HG02759 (cell line): ENCODE data around the gene LIX1.
"Not testable (repeated sequence)": the region's sequence is repeated elsewhere in the genome, so short reads cannot be mapped to it uniquely, and the experiment has no call there.

Experiments used
- ATAC-seq: cut with Tn5 transposase; IDR thresholded peaks from one replicate; pipeline ENCODE4 v1.9.1; 2021; ENCODE audit warnings: mild to moderate bottlenecking, moderate library complexity; ENCODE audit not compliant: unreplicated experiment

The LIX1 gene

GRCh38 chr5:97142521-97143254 is at the start of gene LIX1:
TSS of gene LIX1 (minus strand) at chr5:97142611. CDS start at chr5:97142576, 35 bp downstream.
- ATAC-seq = peak; percentile 92

GRCh38 chr5:97191893-97192292 is 49.5 kb upstream of the LIX1 start:
- ATAC-seq = no peak

GRCh38 chr5:97189523-97189922 is 47.1 kb upstream of the LIX1 start:
- ATAC-seq = not testable (repeated sequence)

GRCh38 chr5:97183930-97184213 is 41.5 kb upstream of the LIX1 start:
- no peak for ATAC-seq

DNA sequence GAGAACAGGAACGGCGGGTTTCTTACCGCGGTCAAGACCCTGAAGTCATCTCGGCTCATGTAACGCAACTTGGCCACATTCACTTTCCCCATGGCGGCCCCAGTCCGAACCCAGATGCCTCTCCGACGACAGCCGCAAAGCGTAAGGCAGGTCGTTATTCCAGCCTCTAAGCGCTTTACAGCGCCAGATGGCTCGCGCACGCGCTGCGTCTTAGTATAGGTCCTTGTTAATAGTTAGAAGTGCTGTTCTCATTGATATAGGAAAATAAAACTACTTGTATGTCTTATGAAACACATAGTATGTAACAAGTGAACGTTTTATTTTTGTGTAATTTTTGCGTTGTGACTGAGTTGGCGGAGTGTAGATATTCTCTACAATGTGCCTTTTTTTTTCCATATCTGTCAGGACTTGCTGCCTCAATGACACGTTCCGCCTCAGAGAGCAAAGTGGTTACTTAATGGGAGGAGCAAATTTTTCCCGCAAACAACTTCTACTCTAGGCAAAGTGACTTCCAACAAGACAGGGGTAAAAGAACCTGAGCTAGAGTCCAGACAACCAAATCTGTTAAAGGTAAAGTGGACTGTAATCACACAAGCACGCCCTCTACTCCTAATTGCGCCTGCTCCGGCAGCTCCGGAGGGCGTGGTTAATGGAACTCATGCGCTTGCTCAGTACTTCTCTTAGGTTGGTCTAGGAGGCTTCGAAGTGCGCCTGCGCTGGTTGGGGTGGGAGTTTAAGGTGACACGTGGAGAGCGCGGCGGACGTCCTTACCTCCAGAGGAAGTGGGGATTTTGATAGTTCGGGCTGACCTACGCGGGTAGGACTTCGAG is 40.9 kb upstream of the LIX1 start, which contains the start of gene RIOK2:
Gene RIOK2 (minus strand): TSS at position 148 of the 830 bp plus-strand sequence. CDS start 56 bp downstream, at position 92.
- ATAC-seq = peak; percentile 92

DNA sequence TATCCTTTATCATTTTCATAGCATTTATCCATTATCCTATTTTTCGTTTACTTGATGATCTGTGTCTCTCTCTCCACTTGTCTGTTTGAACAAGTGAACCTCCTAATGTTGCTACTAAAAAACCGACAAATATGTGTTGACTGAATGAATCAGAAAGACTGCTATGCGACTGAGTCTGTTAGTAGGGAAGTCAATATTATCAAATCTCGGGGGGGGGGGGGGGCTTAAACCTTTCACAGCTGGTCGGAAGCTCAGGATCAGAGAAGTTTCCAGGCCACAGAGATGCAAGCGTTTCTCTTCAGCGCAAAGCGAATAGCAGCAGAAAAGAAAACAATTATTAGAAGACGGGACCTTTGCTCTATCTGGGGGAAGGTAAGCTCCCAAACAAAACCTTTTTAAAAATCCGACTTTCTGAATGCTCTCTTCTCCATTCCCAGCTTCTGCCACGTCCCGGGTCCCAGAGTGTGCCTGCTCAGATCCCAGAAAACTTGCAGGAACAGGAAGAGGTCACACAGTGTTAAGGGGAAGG is 40.2 kb upstream of the LIX1 start:
- ATAC-seq = no peak

DNA sequence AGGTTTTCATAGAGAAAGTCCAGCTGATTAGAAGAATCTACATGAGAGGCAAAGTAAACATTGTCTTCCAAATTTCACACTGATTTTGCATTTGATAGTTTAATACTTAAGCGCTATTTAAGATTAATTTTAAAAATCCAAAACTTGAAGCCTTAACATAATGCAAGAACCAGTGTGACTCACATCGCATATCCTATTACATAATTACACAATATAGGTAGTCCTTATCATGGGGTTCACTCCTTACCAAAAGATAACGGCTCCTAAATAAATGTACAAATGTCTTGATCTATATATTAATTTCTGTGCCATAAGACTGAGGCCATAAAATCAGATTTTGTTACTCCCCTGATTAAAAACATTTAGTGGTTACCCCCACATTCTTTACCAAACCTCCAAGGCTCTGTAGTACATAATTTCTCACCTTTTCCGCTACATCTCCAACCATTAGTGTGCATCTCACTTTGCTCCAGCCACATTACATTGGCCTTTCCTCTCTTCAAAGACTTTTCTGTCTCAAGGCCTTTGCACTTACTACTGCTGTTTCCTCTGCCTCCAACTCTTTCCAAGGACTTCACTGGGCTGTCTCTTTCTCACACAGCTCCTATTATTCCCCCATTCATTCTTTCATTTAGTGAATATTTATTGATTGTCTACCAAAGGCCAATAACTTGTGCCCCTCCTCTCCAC is 39.6 kb upstream of the LIX1 start:
- no peak for ATAC-seq

GRCh38 chr5:97179457-97179856 is 37.0 kb upstream of the LIX1 start:
- not testable (repeated sequence) for ATAC-seq

- no peak for ATAC-seq
Observed at GRCh38 chr5:97172227-97172626, 29.8 kb upstream of the LIX1 start.

DNA sequence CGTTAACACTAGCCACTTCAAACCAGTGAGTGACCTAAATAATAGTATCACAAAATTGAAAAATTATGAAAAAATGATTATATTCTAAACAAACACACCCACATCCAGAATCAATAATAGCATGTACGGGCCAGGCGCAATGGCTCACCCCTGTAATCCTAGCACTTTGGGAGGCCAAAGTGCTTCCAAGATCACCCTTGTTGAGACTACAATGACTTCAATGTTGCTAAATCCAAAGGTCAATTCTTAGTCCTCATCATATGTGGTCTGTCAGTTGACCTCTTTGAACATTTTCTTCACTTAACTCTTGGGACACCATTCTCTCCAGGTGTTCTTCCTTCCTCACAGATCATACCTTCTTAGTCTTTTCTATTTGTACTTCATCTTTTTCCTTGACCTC is 29.3 kb upstream of the LIX1 start:
- no peak for ATAC-seq

DNA sequence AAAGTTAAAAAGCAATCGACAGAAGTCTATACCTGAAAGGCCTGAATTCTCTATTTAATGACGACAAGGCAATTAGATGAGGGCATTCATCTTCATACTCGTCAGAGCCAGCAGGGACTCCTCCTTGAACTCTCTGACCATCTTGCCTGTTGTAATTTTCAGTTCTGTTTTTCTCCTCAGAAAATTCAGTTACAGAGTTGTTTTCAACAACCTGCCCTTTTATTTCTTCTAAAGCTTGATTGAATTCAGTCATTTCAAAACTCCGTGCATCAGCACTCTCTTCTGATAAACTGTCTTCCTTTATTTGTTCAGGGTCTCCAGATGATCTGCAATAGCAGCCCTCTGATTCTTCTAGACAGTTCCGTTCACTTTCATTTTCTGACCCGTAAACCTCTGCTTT is 25.0 kb upstream of the LIX1 start:
- ATAC-seq = peak; percentile 82

DNA sequence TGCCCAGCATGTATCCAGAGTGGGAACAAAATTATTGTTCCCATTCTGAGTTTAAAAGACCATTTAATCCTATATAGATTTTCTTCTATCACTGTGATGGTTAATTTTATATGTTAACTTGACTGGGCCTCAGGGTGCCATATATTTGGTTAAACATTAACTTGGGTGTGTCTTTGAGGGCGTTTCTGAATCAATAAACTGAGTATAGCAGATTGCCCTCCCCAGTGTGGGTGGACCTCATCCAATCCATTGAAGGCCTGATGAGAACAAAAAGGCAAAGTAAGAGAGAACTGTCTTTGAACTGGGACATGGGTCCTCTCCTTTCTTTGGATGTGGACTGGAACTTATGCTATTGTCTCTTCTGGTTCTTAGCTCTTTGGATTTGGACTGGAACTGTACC is 23.3 kb upstream of the LIX1 start:
- no peak for ATAC-seq

DNA sequence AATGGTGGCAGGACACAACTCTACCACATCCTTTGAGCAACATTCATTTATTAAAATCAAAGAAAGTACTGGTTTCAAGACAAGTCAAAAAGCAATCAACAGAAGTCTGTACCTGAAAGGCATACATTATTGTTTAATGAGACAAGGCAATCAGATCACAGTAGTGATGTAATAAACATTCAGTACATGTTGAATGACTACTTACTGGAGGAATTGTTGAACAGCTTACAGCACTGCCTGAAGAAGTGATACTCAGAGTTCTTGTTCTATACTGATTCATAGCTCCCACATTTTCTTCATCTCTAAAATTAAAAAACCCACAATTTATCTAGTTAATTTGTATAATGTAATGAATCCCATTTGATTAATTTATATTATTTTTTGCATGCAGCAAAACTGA is 22.4 kb upstream of the LIX1 start:
- ATAC-seq = no peak

GRCh38 chr5:97163790-97164285 is 21.4 kb upstream of the LIX1 start:
- ATAC-seq = no peak

DNA sequence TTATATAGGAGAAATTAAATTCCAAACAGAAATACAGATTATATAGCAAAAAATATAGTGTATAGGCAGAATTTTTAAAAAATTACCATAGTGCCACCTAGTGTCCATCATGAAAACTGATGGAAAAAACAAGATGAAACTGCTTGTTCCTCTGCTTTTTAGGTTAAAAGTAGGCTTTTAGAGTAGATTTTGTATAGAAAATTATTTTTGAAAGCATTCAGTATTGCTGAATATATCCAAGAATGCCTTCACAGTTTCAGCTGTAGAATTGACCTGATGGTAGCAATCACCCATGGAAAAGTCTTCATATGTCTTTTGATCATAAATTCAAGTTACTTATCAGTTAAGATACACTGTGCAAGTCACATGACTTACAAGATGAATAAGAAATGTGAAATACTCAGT is 21.0 kb upstream of the LIX1 start:
- ATAC-seq = no peak

DNA sequence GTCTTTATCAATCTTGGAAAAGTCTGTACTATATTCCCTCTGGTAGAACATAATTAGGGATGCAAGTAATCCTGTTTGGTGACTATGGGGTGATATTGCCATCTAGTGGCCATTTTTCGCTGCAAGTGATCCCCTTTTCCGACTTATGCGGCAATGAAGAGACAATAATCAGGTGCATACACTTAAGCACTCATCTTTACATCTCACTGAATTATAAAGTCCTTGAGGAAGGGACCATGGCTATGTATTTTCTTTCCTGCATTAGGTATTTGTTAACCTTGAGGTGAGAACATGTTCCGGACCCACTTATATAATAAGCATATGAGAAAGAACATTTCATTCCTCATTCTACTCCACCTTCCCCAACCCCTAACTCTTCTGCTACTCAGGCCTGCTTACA is 19.6 kb upstream of the LIX1 start:
- peak; percentile 61 for ATAC-seq

DNA sequence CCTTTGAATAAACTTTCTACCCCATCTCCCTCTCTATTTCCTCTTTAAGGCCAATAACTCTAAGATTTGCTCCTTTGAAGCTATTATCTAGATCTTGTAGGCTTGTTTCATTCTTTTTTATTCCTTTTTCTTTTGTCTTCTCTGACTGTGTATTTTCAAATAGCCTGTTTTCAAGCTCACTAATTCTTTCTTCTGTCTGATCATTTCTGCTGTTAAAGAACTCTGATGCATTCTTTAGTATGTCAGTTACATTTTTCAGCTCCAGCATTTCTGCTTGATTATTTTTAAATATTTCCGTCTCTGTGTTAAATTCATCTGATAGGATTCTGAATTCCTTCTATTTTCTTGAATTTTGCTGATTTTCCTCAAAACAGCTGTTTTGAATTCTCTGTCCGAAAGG is 15.3 kb upstream of the LIX1 start:
- no peak for ATAC-seq

DNA sequence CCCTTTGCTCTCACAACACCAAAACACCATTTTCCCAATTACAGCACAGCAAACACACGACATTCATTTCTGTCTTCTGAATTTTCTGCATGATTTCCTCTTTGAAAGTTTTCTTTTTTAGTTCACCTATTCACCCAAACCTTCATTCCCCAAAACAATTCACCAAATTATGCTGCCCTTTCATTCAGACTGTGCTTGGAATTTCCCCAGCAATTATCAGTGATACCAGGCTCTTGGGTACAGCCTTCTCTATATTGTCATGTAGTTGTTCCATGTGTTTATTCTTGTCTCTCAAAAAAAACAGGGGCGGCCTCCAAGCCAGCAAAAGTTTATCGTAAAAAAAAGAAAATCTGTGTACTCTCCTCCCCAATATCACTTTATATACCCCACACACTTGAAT is 9.0 kb upstream of the LIX1 start:
- ATAC-seq = no peak

DNA sequence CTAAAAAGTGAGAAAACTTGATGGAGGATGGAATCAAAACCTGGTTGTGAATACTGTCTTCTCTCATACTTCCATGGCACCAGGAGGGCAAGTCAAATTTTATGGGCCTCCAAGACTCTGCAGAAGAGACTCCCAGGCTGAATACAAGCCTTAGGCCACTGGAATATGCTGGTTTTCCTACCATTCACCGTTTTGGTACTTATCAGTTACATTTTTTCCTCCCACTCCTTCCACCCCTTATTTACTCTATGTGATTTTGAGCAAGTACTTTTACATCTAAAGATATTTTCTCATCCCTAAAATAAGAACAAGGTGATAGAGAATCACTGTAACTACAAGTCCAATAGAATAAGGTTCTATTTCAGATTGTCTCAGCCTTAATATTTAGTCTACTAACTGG is 8.0 kb upstream of the LIX1 start:
- ATAC-seq = no peak

- ATAC-seq = no peak
Observed at GRCh38 chr5:97149709-97150108, 7.3 kb upstream of the LIX1 start.

DNA sequence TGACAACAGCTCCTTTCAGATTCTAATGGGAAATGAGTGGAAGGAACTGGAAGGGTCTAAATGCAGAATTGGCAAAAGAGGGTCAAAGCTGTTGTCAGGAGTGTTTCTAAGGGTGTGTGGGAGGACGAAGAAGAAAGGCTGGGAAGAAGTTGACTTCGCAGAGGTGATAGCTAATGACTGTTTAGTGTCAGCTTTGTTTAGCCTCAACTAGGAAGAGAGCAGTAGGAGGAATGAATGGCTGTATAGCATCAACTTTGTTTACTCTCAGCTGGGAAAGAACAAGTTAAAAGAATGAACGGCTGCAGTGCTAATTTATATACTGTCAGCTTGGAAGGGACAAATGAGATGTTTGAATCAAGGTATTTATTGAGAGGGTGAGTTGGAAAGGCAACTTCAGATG is 5.9 kb upstream of the LIX1 start:
- ATAC-seq = no peak
